ENCODE results near the gene CTNNA3.
"Not testable (repeated sequence)": the region's sequence is repeated elsewhere in the genome, so short reads cannot be mapped to it uniquely, and the experiment has no call there.

Gene CTNNA3

GRCh38 chr10:66349726-66350125, 1346.3 kb downstream of the CTNNA3 start:
- Histone ChIP-seq H3K27ac (no peak overlapping the region), H3K4me2 (no peak overlapping the region), H3K27me3 (no peaks in the 10 kb centered on the region), H4K20me1 (no peaks in the 10 kb centered on the region), H3K36me3 (no peaks in the 10 kb centered on the region), H3K9ac (no peak overlapping the region), H3K4me3 (no peak overlapping the region), H3K4me1 (no peaks in the 10 kb centered on the region), H3K9me3 (no peaks in the 10 kb centered on the region)
- TF ChIP-seq Cebpa-rat (IDR thresholded peaks at IDR 0.05) = no peak

- no peaks in the 10 kb centered on the region for H3K36me3 ChIP-seq
- no peaks in the 10 kb centered on the region for H4K20me1 ChIP-seq
- H3K9me3 ChIP-seq = no peaks in the 10 kb centered on the region
- no peaks in the 10 kb centered on the region for H3K27me3 ChIP-seq
- no peak overlapping the region for H3K4me3 ChIP-seq
- TF ChIP-seq Cebpa-rat (IDR thresholded peaks at IDR 0.05) = no peak
- H3K4me1 ChIP-seq = no peaks in the 10 kb centered on the region
- no peak overlapping the region for H3K9ac ChIP-seq
- no peak overlapping the region for H3K27ac ChIP-seq
- H3K4me2 ChIP-seq = no peak overlapping the region
These were observed 1346.9 kb downstream of the CTNNA3 start for GRCh38 chr10:66349076-66349475.

GRCh38 chr10:66337211-66337610, 1358.8 kb downstream of the CTNNA3 start:
- H3K27me3 ChIP-seq = no peaks in the 10 kb centered on the region

GRCh38 chr10:66336791-66337190, 1359.2 kb downstream of the CTNNA3 start:
- Histone ChIP-seq H3K4me2 (no peak overlapping the region), H3K9me3 (peaks cover 7% of the 10 kb centered on the region; the same call in 1 of the 2 replicates), H3K9ac (no peak overlapping the region), H3K36me3 (no peaks in the 10 kb centered on the region), H3K27ac (no peak overlapping the region), H3K27me3 (no peaks in the 10 kb centered on the region), H3K4me3 (no peak overlapping the region), H4K20me1 (no peaks in the 10 kb centered on the region), H3K4me1 (no peaks in the 10 kb centered on the region)
- no peak for TF ChIP-seq Cebpa-rat (IDR thresholded peaks at IDR 0.05)

More at GRCh38 chr10:66337211-66337610, 1358.8 kb downstream of the CTNNA3 start:
- Histone ChIP-seq H3K9ac (no peak overlapping the region), H3K27ac (no peak overlapping the region), H3K4me3 (no peak overlapping the region), H3K36me3 (no peaks in the 10 kb centered on the region), H4K20me1 (no peaks in the 10 kb centered on the region), H3K4me2 (no peak overlapping the region), H3K9me3 (peaks cover 7% of the 10 kb centered on the region; the same call in 1 of the 2 replicates), H3K4me1 (no peaks in the 10 kb centered on the region)
- no peak for TF ChIP-seq Cebpa-rat (IDR thresholded peaks at IDR 0.05)

- not testable (repeated sequence) for H3K27ac ChIP-seq, H3K4me2 ChIP-seq, H3K4me1 ChIP-seq, H4K20me1 ChIP-seq, H3K27me3 ChIP-seq, H3K9me3 ChIP-seq, H3K36me3 ChIP-seq, H3K4me3 ChIP-seq, H3K9ac ChIP-seq
These were observed 1360.2 kb downstream of the CTNNA3 start for GRCh38 chr10:66335753-66336152.

GRCh38 chr10:66329147-66329546, 1366.8 kb downstream of the CTNNA3 start:
- no peak overlapping the region for H3K9ac ChIP-seq
- no peak overlapping the region for H3K27ac ChIP-seq
- H3K9me3 ChIP-seq = no peaks in the 10 kb centered on the region
- H4K20me1 ChIP-seq = no peaks in the 10 kb centered on the region
- no peak overlapping the region for H3K4me2 ChIP-seq
- no peaks in the 10 kb centered on the region for H3K27me3 ChIP-seq
- no peak overlapping the region for H3K4me3 ChIP-seq
- no peak for TF ChIP-seq Cebpa-rat (IDR thresholded peaks at IDR 0.05)
- peaks cover 6% of the 10 kb centered on the region for H3K4me1 ChIP-seq
- no peaks in the 10 kb centered on the region for H3K36me3 ChIP-seq

GRCh38 chr10:66326876-66327275, 1369.1 kb downstream of the CTNNA3 start:
- peaks cover 6% of the 10 kb centered on the region for H3K4me1 ChIP-seq
- no peak overlapping the region for H3K9ac ChIP-seq
- H3K4me2 ChIP-seq = peak overlapping the region; percentile 24; the same call in 1 of the 2 replicates
- TF ChIP-seq Cebpa-rat (IDR thresholded peaks at IDR 0.05) = no peak
- H3K27me3 ChIP-seq = no peaks in the 10 kb centered on the region
- no peak overlapping the region for H3K4me3 ChIP-seq
- H3K9me3 ChIP-seq = no peaks in the 10 kb centered on the region
- H3K27ac ChIP-seq = no peak overlapping the region
- H3K36me3 ChIP-seq = no peaks in the 10 kb centered on the region
- H4K20me1 ChIP-seq = no peaks in the 10 kb centered on the region

GRCh38 chr10:66322777-66323176, 1373.2 kb downstream of the CTNNA3 start:
- no peak overlapping the region for H3K4me3 ChIP-seq
- H3K9me3 ChIP-seq = no peaks in the 10 kb centered on the region
- H4K20me1 ChIP-seq = no peaks in the 10 kb centered on the region
- no peak overlapping the region for H3K27ac ChIP-seq
- no peak overlapping the region for H3K4me2 ChIP-seq
- no peaks in the 10 kb centered on the region for H3K27me3 ChIP-seq
- H3K4me1 ChIP-seq = peaks cover 6% of the 10 kb centered on the region
- no peaks in the 10 kb centered on the region for H3K36me3 ChIP-seq
- TF ChIP-seq Cebpa-rat (IDR thresholded peaks at IDR 0.05) = no peak
- no peak overlapping the region for H3K9ac ChIP-seq

GRCh38 chr10:66321723-66322665, 1374.0 kb downstream of the CTNNA3 start:
- H3K4me2 ChIP-seq = no peak overlapping the region
- no peak overlapping the region for H3K4me3 ChIP-seq
- no peak overlapping the region for H3K27ac ChIP-seq
- H3K9ac ChIP-seq = no peak overlapping the region
- H3K36me3 ChIP-seq = no peaks in the 10 kb centered on the region
- H3K27me3 ChIP-seq = no peaks in the 10 kb centered on the region
- H3K4me1 ChIP-seq = peaks cover 4% of the 10 kb centered on the region
- no peaks in the 10 kb centered on the region for H3K9me3 ChIP-seq
- no peak for TF ChIP-seq Cebpa-rat (IDR thresholded peaks at IDR 0.05)
- H4K20me1 ChIP-seq = no peaks in the 10 kb centered on the region

GRCh38 chr10:66318761-66319160, 1377.2 kb downstream of the CTNNA3 start:
- Histone ChIP-seq H3K4me3 (no peak overlapping the region), H3K4me1 (no peaks in the 10 kb centered on the region), H3K27me3 (no peaks in the 10 kb centered on the region), H3K27ac (no peak overlapping the region), H3K9ac (no peak overlapping the region), H3K4me2 (no peak overlapping the region), H3K36me3 (no peaks in the 10 kb centered on the region), H4K20me1 (no peaks in the 10 kb centered on the region), H3K9me3 (no peaks in the 10 kb centered on the region)
- no peak for TF ChIP-seq Cebpa-rat (IDR thresholded peaks at IDR 0.05)

All from BLaER1 (cell line).